ENCODE results near the gene SLC19A2.

DNA sequence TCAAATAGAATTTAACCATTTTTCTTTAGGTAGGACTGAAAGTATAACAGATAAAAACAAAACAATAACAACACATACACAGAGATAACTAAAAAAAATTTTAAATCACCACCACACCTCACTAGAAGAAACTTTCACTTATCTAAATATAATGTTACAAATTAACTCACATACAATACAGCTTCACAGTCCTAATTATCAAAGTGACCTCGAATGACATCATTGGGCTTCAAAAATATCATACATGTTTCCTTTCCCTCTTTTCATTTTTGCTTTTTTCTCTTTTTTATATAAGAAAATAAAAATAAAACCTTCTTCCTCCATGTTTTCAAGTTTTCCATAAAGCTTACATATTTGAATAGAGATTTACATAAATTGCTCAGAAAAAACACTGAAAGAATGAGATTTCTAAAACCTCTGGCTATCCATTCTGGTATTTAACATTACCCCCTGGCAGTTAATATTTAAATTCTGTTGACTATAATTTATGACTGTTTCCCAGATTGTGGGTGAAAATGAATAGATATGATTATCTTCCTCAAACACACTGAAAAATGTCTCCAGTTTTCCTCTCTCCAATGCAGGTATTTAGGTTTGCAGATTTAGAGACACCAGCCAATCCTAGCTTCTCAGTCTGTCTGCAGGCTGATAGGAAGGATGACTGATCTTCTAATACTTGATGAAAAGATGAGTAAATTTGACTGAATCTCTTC is 40.5 kb upstream of the SLC19A2 start:
- TF ChIP-seq CTCF (IDR thresholded peaks at IDR 0.05), result no peak
- TF ChIP-seq POLR2AphosphoS5 (IDR thresholded peaks at IDR 0.05), result no peak
- no peak for TF ChIP-seq POLR2A (IDR thresholded peaks at IDR 0.05)
